Loucy (cell line): Measurements from ENCODE around the gene DTNBP1.

ENCODE experiments used
- EZH2phosphoT487 ChIP-seq: fragments of 200-600 bp; IDR thresholded peaks from 2 replicates; pipeline ENCODE4 v1.6.1; 2018; ENCODE audit warnings: antibody characterized with exemption, mild to moderate bottlenecking, moderate library complexity, borderline replicate concordance
- TF ChIP-seq, protein P1 (sequence below): fragments of 200-600 bp; sonication (generic); conservative IDR thresholded peaks from 2 replicates; pipeline ENCODE4 v1.5.1; 2014; ENCODE audit warnings: mild to moderate bottlenecking, antibody characterized with exemption, low read length

DNA sequence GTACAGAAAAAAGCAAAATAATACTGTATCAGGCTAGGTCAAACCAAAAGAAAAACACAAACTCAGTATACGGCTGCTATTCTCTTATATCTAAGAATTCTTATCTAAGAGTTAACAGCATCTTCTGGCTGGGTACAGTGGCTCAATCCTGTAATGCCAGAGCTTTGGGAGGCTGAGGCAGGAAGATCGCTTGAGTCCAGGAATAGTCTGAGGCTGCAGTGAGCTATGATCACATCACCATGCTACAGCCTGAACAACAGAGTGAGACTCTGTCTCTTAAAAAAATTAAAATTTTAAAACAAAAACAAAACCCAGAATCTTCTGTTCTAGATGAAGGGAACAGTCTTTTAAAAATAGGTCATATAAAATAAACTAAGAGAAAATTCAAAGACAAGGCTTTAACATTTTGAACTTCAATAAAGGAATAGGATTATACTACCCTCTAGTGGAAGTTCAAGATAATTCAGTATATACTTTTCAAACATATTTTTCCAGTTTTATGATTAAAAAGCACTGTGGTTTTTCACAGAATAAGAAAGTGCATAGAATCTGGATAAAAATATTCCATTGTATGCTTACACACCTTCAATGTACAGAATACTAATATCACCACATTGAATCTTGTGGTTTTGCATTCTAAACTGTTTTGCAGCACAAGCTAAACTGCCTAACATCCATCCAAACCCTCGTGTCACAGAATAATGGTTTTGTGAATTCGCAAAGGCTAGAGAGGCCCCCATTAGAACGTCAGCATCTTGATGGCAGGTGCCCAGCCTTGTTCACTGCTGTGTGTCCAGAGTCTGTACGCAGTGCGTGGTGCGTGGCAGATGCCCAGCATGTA is 39.3 kb downstream of the DTNBP1 start:
- TF ChIP-seq, protein P1, sequence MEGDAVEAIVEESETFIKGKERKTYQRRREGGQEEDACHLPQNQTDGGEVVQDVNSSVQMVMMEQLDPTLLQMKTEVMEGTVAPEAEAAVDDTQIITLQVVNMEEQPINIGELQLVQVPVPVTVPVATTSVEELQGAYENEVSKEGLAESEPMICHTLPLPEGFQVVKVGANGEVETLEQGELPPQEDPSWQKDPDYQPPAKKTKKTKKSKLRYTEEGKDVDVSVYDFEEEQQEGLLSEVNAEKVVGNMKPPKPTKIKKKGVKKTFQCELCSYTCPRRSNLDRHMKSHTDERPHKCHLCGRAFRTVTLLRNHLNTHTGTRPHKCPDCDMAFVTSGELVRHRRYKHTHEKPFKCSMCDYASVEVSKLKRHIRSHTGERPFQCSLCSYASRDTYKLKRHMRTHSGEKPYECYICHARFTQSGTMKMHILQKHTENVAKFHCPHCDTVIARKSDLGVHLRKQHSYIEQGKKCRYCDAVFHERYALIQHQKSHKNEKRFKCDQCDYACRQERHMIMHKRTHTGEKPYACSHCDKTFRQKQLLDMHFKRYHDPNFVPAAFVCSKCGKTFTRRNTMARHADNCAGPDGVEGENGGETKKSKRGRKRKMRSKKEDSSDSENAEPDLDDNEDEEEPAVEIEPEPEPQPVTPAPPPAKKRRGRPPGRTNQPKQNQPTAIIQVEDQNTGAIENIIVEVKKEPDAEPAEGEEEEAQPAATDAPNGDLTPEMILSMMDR, result peak; percentile 86
- TF ChIP-seq EZH2phosphoT487, result no peak
